H1 (cell line): Measurements from ENCODE around the gene MPPED2. TPM values are rescaled to one million over a fixed set of nuclear protein-coding genes. Genes with fewer than 3 reads are reported as not detected.

ENCODE experiments used
- CTCF ChIA-PET: fragments of 300-600 bp; sonication (Branson Sonifier 250); formaldehyde crosslinking; loops from one replicate; lab custom pipeline; 2021; ENCODE audit not compliant: partially characterized antibody; lab: Charles Lee
- POLR2A ChIA-PET: fragments of 300-600 bp; sonication (Branson Sonifier 250); formaldehyde crosslinking; loops from one replicate; lab custom pipeline; 2021; ENCODE audit warnings: inconsistent platforms; ENCODE audit not compliant: partially characterized antibody; lab: Charles Lee
- DNase-seq, 2 experiments: peaks; one replicate each; pipeline versions ENCODE4 v3.0.0 to v3.0.0-alpha.2; 2010 to 2022; ENCODE audit warnings: low spot score in 2 of 2, low read depth in 1 of 2, mixed read lengths in 1 of 2
- FAIRE-seq: peaks from 2 replicates; lab custom pipeline; 2011; peaks lifted over from hg19 to GRCh38; lab: Jason Lieb, UNC
- H2AFZ ChIP-seq: 2 replicates; pipeline ENCODE4 v1.8.1; 2012; ENCODE audit warnings: low read length, inconsistent platforms
- H2AK5ac ChIP-seq: 2 replicates; pipeline ENCODE4 v1.6.1; 2013; ENCODE audit warnings: low read depth, low read length
- H2BK120ac ChIP-seq: replicated peaks from 2 replicates; pipeline ENCODE3; 2013; ENCODE audit warnings: low read depth, low read length, inconsistent platforms
- H2BK12ac ChIP-seq: 2 replicates; pipeline ENCODE4 v1.6.1; 2013; ENCODE audit warnings: low read depth, low read length
- H2BK15ac ChIP-seq: 2 replicates; pipeline ENCODE4 v1.6.1; 2013; ENCODE audit warnings: low read length
- H2BK20ac ChIP-seq: 2 replicates; pipeline ENCODE4 v1.6.1; 2013; ENCODE audit warnings: low read length
- H2BK5ac ChIP-seq: 2 replicates; pipeline ENCODE4 v1.6.1; 2013; ENCODE audit warnings: low read depth, low read length
- H3K14ac ChIP-seq: 2 replicates; pipeline ENCODE4 v1.6.1; 2013; ENCODE audit warnings: inconsistent platforms; ENCODE audit not compliant: insufficient read length
- H3K18ac ChIP-seq: 2 replicates; pipeline ENCODE4 v1.6.1; 2013; ENCODE audit warnings: low read length; ENCODE audit errors: extremely low read depth
- H3K23ac ChIP-seq: 2 replicates; pipeline ENCODE4 v1.6.1; 2013; ENCODE audit warnings: inconsistent platforms; ENCODE audit not compliant: insufficient read length
- H3K23me2 ChIP-seq: 2 replicates; pipeline ENCODE4 v1.6.1; 2013; ENCODE audit warnings: low read depth, low read length
- H3K27ac ChIP-seq: 2 replicates; pipeline ENCODE4 v1.6.1; 2011; ENCODE audit warnings: low read depth, low read length, inconsistent platforms
- H3K27me3 ChIP-seq, 4 experiments: replicated peaks in 1 of 4; 1 replicate in 1 of 4; 2 replicates in 3 of 4; pipeline versions ENCODE4 v1.6.1 to v1.8.1; 2011 to 2013; ENCODE audit warnings: low read length in 3 of 4, mild to moderate bottlenecking in 3 of 4, inconsistent platforms in 2 of 4, mixed read lengths in 2 of 4, moderate library complexity in 1 of 4; ENCODE audit not compliant: control insufficient read depth in 3 of 4, insufficient read depth in 3 of 4; ENCODE audit errors: extremely low read depth in 1 of 4
- H3K36me3 ChIP-seq, 4 experiments: 2 replicates each; pipeline versions ENCODE4 v1.6.1 to v1.8.1; 2011 to 2013; ENCODE audit warnings: mild to moderate bottlenecking in 4 of 4, low read length in 3 of 4, moderate library complexity in 2 of 4, control low read depth in 1 of 4, inconsistent platforms in 1 of 4; ENCODE audit not compliant: insufficient read depth in 4 of 4, control insufficient read depth in 2 of 4
- H3K4ac ChIP-seq: replicated peaks from 2 replicates; pipeline ENCODE3; 2013; ENCODE audit warnings: low read length, low read depth, mixed read lengths, inconsistent platforms; ENCODE audit not compliant: insufficient read length
- H3K4me1 ChIP-seq, 4 experiments: replicated peaks in 1 of 4; 1 replicate in 1 of 4; 2 replicates in 3 of 4; pipeline versions ENCODE4 v1.6.1 to v1.8.1; 2011 to 2013; ENCODE audit warnings: low read length in 3 of 4, inconsistent platforms in 2 of 4, mixed read lengths in 1 of 4; ENCODE audit not compliant: insufficient read depth in 4 of 4, control insufficient read depth in 3 of 4
- H3K4me2 ChIP-seq, 2 experiments: 2 replicates each; pipeline versions ENCODE4 v1.6.1 to v1.8.1; 2011 to 2013; ENCODE audit warnings: low read depth in 2 of 2, low read length in 2 of 2, control low read depth in 1 of 2, inconsistent platforms in 1 of 2, mild to moderate bottlenecking in 1 of 2; ENCODE audit not compliant: insufficient read depth in 1 of 2
- H3K4me3 ChIP-seq, 4 experiments: fragments of 200-600, 300-600 bp in 1 of 4; sonication (generic), shearing (Covaris generic), sonication (Bioruptor Twin) in 1 of 4; 2 replicates each; pipeline versions ENCODE4 v1.5.1 to v1.8.1; 2011 to 2016; ENCODE audit warnings: low read length in 4 of 4, low read depth in 3 of 4, control low read depth in 2 of 4, inconsistent platforms in 2 of 4, mild to moderate bottlenecking in 2 of 4, mixed read lengths in 1 of 4, moderate library complexity in 1 of 4; ENCODE audit not compliant: insufficient read depth in 2 of 4; ENCODE audit errors: extremely low read depth in 1 of 4
- H3K56ac ChIP-seq: replicated peaks from 2 replicates; pipeline ENCODE3; 2013; ENCODE audit warnings: low read depth, mild to moderate bottlenecking, mixed read lengths, low read length, inconsistent platforms; ENCODE audit not compliant: insufficient read length
- H3K79me1 ChIP-seq: 2 replicates; pipeline ENCODE4 v1.6.1; 2013; ENCODE audit warnings: low read depth, low read length, control low read depth
- H3K79me2 ChIP-seq, 2 experiments: 2 replicates each; pipeline versions ENCODE4 v1.6.1 to v1.8.1; 2012 to 2013; ENCODE audit warnings: low read length in 2 of 2, mild to moderate bottlenecking in 2 of 2, inconsistent platforms in 1 of 2; ENCODE audit not compliant: insufficient read depth in 2 of 2, control insufficient read depth in 1 of 2
- H3K9ac ChIP-seq, 4 experiments: replicated peaks in 1 of 4; 1 replicate in 1 of 4; 2 replicates in 3 of 4; pipeline versions ENCODE4 v1.6.1 to v1.8.1; 2011 to 2013; ENCODE audit warnings: low read depth in 3 of 4, low read length in 3 of 4, control low read depth in 2 of 4, mild to moderate bottlenecking in 2 of 4, moderate library complexity in 2 of 4, inconsistent platforms in 1 of 4; ENCODE audit errors: extremely low read depth in 1 of 4
- H3K9me3 ChIP-seq, 2 experiments: 2 replicates each; pipeline versions ENCODE4 v1.6.1 to v1.8.1; 2012 to 2013; ENCODE audit warnings: mild to moderate bottlenecking in 2 of 2, moderate library complexity in 2 of 2, control low read depth in 1 of 2, inconsistent platforms in 1 of 2, low read depth in 1 of 2, low read length in 1 of 2, mixed read lengths in 1 of 2; ENCODE audit not compliant: insufficient read depth in 2 of 2
- H4K20me1 ChIP-seq, 2 experiments: replicated peaks in 1 of 2; 2 replicates each; pipeline versions ENCODE3 to v1.8.1; 2011 to 2013; ENCODE audit warnings: inconsistent platforms in 2 of 2, low read length in 2 of 2, mild to moderate bottlenecking in 1 of 2; ENCODE audit not compliant: insufficient read depth in 2 of 2, control insufficient read depth in 1 of 2
- H4K5ac ChIP-seq: 2 replicates; pipeline ENCODE4 v1.6.1; 2013; ENCODE audit warnings: low read length, low read depth, mixed read lengths, inconsistent platforms; ENCODE audit not compliant: insufficient read length
- H4K8ac ChIP-seq: 2 replicates; pipeline ENCODE4 v1.8.0; 2013; ENCODE audit warnings: mild to moderate bottlenecking, moderate library complexity, low read length, inconsistent platforms; ENCODE audit not compliant: insufficient read depth; ENCODE audit errors: extremely low read depth
- H4K91ac ChIP-seq: replicated peaks from 2 replicates; pipeline ENCODE3; 2013; ENCODE audit warnings: low read length, mixed read lengths, inconsistent platforms; ENCODE audit not compliant: insufficient read length
- CBX5 ChIP-seq: fragments of 300-800, 300-1000 bp; sonication (generic); IDR thresholded peaks from 2 replicates; pipeline ENCODE4 v1.7.1; 2016; ENCODE audit warnings: antibody characterized with exemption, low read length, low read depth
- EZH2 ChIP-seq: fragments of 200-600 bp; sonication (generic); IDR thresholded peaks from 2 replicates; pipeline ENCODE4 v1.7.1; 2012; ENCODE audit warnings: low read depth, mild to moderate bottlenecking, moderate library complexity, low read length, inconsistent platforms; ENCODE audit not compliant: severe bottlenecking
- KDM4A ChIP-seq: IDR thresholded peaks from one replicate; pipeline ENCODE4 v1.7.1; 2012; ENCODE audit warnings: low read depth, mild to moderate bottlenecking, moderate library complexity, low read length, inconsistent platforms; ENCODE audit not compliant: severe bottlenecking
- POLR2AphosphoS5 ChIP-seq: IDR thresholded peaks from 2 replicates; pipeline ENCODE4 v1.6.1; 2011; ENCODE audit warnings: low read depth, low read length
- SP1 ChIP-seq: IDR thresholded peaks from 2 replicates; pipeline ENCODE4 v1.6.1; 2011; ENCODE audit warnings: low read depth, low read length
- TBP ChIP-seq: IDR thresholded peaks from 2 replicates; pipeline ENCODE4 v1.6.1; 2011; ENCODE audit warnings: low read depth, low read length, improper control_type of control experiment
- TCF12 ChIP-seq: IDR thresholded peaks from 2 replicates; pipeline ENCODE4 v1.6.1; 2011; ENCODE audit warnings: low read depth, mild to moderate bottlenecking, low read length
- USF2 ChIP-seq: IDR thresholded peaks from 2 replicates; pipeline ENCODE4 v1.6.1; 2011; ENCODE audit warnings: low read length, improper control_type of control experiment
- WGBS, 2 experiments: shearing (Covaris generic) in 1 of 2; methylation state at CpG; one replicate each; pipeline versions ENCODE4 v1.1.6 to v1.1.7; 2013 to 2015; ENCODE audit warnings: low lambda C conversion rate in 2 of 2, mixed read lengths in 2 of 2, inconsistent platforms in 1 of 2, low coverage in 1 of 2, missing lambda C conversion rate in 1 of 2; ENCODE audit not compliant: insufficient replicate concordance in 2 of 2, insufficient coverage in 1 of 2, insufficient read length in 1 of 2; ENCODE audit errors: extremely low coverage in 1 of 2, missing lambda C conversion rate in 1 of 2; 5-methylcytosine and 5-hydroxymethylcytosine counted together
- polyA plus RNA-seq, 7 experiments: library from polyadenylated mRNA; depleted of rRNA in 3 of 7; stranded (reverse) in 5 of 7; unstranded in 2 of 7; fragments of >200 nt in 5 of 7; fragments of 200-250 nt in 2 of 7; gene quantifications; 1 replicate in 5 of 7; 2 replicates in 1 of 7; 4 replicates in 1 of 7; pipeline versions ENCODE4 v1.2.1 to v1.2.3, GENCODE V29; 2011 to 2013; ENCODE audit warnings: missing spikeins in 2 of 7, mixed read lengths in 2 of 7
- total RNA-seq: library from RNA; stranded (reverse); fragmentation: NEBNext Ultra II Directional; extraction: Animal tissue kit (Norgen Biotek cat#: 25700); gene quantifications from 2 replicates; pipeline ENCODE4 v1.2.1, GENCODE V29; 2021

MPPED2 gene
- total and polyA plus RNA-seq, 2 of the 8 experiments (the other 6 are each of a cell fraction or from before 2014, with no cell fraction given) = 1.3 to 3.5 TPM

DNA sequence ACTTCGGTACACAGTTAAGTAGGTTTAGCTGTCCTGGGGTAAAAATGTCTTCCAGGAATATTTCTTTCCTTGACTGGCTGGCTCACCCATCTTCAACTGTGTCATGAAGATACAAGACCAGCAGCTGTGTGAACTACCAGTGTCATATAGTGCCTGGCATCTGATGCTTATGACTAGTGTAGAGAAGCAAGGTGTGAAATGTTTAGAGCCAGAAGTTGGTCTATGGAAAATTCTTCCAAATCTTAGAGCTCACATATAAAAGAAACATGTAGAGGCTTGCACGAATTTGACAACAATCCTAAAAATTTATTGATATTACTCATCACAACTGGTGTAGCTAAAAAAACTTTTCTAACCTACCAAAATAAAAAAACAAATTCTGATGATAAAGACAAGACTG lies 208.8 kb downstream of the MPPED2 start:
- H4K20me1 ChIP-seq = no peaks in the 10 kb centered on the region
- no peak overlapping the region for H2BK12ac ChIP-seq
- H3K18ac ChIP-seq = no peak overlapping the region
- no peak for DNase-seq
- H2AK5ac ChIP-seq = no peak overlapping the region
- no peak overlapping the region for H4K5ac ChIP-seq
- POLR2A ChIA-PET = interaction anchor here (0.6 kb wide), 1 partner anchor 191 kb away, joined by 3 read pairs; no protein-coding TSS in a partner anchor
- FAIRE-seq = no peak
- H2AFZ ChIP-seq = no peak overlapping the region
- CTCF ChIA-PET = interaction anchor here (1.1 to 3.1 kb wide), 7 partner anchors 11 to 537 kb away, joined by 3 to 8 read pairs (median 4); no protein-coding TSS in a partner anchor
- no peaks in the 10 kb centered on the region; the same call in 1 of the 2 replicates for H3K23me2 ChIP-seq
- H3K27ac ChIP-seq = no peak overlapping the region
- no peak overlapping the region for H3K4me3 ChIP-seq
- no peak overlapping the region for H3K9ac ChIP-seq
- no peak overlapping the region for H2BK5ac ChIP-seq
- H3K4me2 ChIP-seq = no peak overlapping the region
- 89% methylated on average over 2 of the region's 2 CpGs; no CpG with 5 or more reads in 1 of the 2 experiments for WGBS, 2 experiments
- H4K8ac ChIP-seq = no peak overlapping the region
- H3K79me1 ChIP-seq = no peaks in the 10 kb centered on the region
- no peak overlapping the region for H3K14ac ChIP-seq
- H3K56ac ChIP-seq = no peak overlapping the region
- no peaks in the 10 kb centered on the region for H3K4me1 ChIP-seq
- H3K79me2 ChIP-seq = peaks cover 0 to 2% of the 10 kb centered on the region in 2 experiments; a peak in 1 of 4 replicates
- H2BK20ac ChIP-seq = no peak overlapping the region
- no peaks in the 10 kb centered on the region for H3K36me3 ChIP-seq
- TF ChIP-seq CBX5 = no peak
- TF ChIP-seq TCF12 = no peak
- no peak for TF ChIP-seq USF2
- no peak for TF ChIP-seq SP1
- TF ChIP-seq TBP = no peak
- TF ChIP-seq POLR2AphosphoS5 = no peak
- TF ChIP-seq KDM4A = no peak
- TF ChIP-seq EZH2 = no peak
- no peak overlapping the region for H4K91ac ChIP-seq
- H3K23ac ChIP-seq = no peak overlapping the region
- H2BK15ac ChIP-seq = no peak overlapping the region
- no peak overlapping the region for H3K4ac ChIP-seq
- no peaks in the 10 kb centered on the region for H3K9me3 ChIP-seq
- H3K27me3 ChIP-seq = no peaks in the 10 kb centered on the region
- H2BK120ac ChIP-seq = no peak overlapping the region
